Prostate gland (tissue), 2 donors: ENCODE measurements around the gene ZDHHC19. TPM values are rescaled to one million over a fixed set of nuclear protein-coding genes. Genes with fewer than 3 reads are reported as not detected.

Source experiments
- DNase-seq: peaks from one replicate; pipeline ENCODE4 v3.0.0-alpha.2; 2019; ENCODE audit warnings: low spot score
- H3K27ac ChIP-seq, 2 donors: fragments of 200-600 bp; sonication (generic); 2 replicates each; pipeline ENCODE4 v1.5.1; 2017 to 2019
- H3K27me3 ChIP-seq: fragments of 200-600 bp; sonication (generic); replicated peaks from 2 replicates; pipeline ENCODE4 v1.5.1; 2019; ENCODE audit not compliant: insufficient read depth
- H3K36me3 ChIP-seq, 2 donors: fragments of 200-600 bp; sonication (generic); 1 replicate in 1 of 2; 2 replicates in 1 of 2; pipeline versions ENCODE4 v1.5.1 to v1.8.1; 2017 to 2019
- H3K4me1 ChIP-seq: fragments of 200-600 bp; sonication (generic); replicated peaks from 2 replicates; pipeline ENCODE4 v1.5.1; 2019
- H3K4me3 ChIP-seq, 2 donors: fragments of 200-600 bp; sonication (generic); 2 replicates each; pipeline ENCODE4 v1.5.1; 2017 to 2019
- H3K9me3 ChIP-seq: fragments of 200-600 bp; sonication (generic); 2 replicates; pipeline ENCODE4 v1.5.1; 2017
- POLR2A ChIP-seq: fragments of 450-650 bp; IDR thresholded peaks from one replicate; pipeline ENCODE4 v1.6.1; 2016; ENCODE audit warnings: antibody characterized with exemption, mild to moderate bottlenecking
- POLR2AphosphoS5 ChIP-seq: sonication (generic); formaldehyde crosslinking; IDR thresholded peaks from one replicate; pipeline ENCODE4 v1.6.1; 2017; ENCODE audit warnings: antibody characterized with exemption
- WGBS: methylation state at CpG from one replicate; pipeline ENCODE4 v1.1.5; 2018; 5-methylcytosine and 5-hydroxymethylcytosine counted together
- intact Hi-C: fragments of 100-400 bp; cut with DNase I; formaldehyde crosslinking; loops from one replicate; pipeline ENCODE4 v1.14.2; 2022
- total RNA-seq, 2 donors: library from RNA; depleted of rRNA; stranded (reverse); fragments of >200 nt; gene quantifications; one replicate each; pipeline ENCODE4 v1.1.0, GENCODE V29; 2016
- TF ChIP-seq, protein P1 (sequence below), 4 experiments: fragments of 200-600 bp in 2 of 4; fragments of 450-650 bp in 2 of 4; sonication (generic) in 2 of 4; IDR thresholded peaks; 1 replicate in 3 of 4; 2 replicates in 1 of 4; pipeline ENCODE4 v1.5.1; 2016 to 2019; ENCODE audit warnings: antibody characterized with exemption in 4 of 4, mild to moderate bottlenecking in 2 of 4, moderate library complexity in 2 of 4

The ZDHHC19 gene
- total RNA-seq, 2 donors from 2014 or later: 3.9 TPM; not detected in 1

DNA sequence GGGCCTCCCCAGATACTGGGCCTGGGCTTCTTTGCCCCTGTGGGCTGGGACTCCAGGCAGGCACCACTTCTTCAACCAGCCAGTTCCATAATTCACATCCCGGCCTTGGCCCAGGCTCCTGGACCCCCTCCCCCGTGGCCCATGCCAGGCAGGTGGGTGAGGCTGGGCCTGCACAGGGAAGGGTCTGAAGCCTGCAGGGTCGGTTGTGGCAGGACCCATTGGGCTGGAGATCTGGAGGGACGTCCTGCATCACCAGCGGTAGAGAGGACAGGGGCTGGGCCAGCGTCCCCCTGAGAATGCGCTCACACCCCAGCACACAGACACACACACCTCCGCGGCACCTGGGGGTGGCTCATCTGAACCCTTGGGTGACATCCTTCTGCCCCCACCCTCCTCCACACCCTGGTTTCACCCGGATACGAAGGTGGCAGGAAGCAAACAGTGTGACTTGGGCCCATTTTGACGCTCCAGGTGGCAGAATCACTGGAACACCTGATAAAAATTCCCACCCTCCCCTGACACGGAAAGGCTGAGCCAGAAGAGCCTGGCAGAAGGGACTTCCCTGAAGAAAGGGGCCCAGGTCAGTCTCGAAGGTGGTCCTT, 15.4 kb downstream of the ZDHHC19 start:
- H3K27ac ChIP-seq: no peak overlapping the region
- no peaks in the 10 kb centered on the region for H3K27me3 ChIP-seq
- no peak overlapping the region for H3K4me3 ChIP-seq
- WGBS: 88% methylated on average over 13 of the region's 14 CpGs
- no peaks in the 10 kb centered on the region for H3K4me1 ChIP-seq
- no peak for TF ChIP-seq POLR2A
- no peak for TF ChIP-seq POLR2AphosphoS5
- TF ChIP-seq, protein P1, sequence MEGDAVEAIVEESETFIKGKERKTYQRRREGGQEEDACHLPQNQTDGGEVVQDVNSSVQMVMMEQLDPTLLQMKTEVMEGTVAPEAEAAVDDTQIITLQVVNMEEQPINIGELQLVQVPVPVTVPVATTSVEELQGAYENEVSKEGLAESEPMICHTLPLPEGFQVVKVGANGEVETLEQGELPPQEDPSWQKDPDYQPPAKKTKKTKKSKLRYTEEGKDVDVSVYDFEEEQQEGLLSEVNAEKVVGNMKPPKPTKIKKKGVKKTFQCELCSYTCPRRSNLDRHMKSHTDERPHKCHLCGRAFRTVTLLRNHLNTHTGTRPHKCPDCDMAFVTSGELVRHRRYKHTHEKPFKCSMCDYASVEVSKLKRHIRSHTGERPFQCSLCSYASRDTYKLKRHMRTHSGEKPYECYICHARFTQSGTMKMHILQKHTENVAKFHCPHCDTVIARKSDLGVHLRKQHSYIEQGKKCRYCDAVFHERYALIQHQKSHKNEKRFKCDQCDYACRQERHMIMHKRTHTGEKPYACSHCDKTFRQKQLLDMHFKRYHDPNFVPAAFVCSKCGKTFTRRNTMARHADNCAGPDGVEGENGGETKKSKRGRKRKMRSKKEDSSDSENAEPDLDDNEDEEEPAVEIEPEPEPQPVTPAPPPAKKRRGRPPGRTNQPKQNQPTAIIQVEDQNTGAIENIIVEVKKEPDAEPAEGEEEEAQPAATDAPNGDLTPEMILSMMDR (IDR thresholded peaks at IDR 0.05): no peak
- intact Hi-C loops: loop anchor here (1.0 kb wide), 1 partner anchor 122 kb away; no protein-coding TSS in a partner anchor
- no peak for DNase-seq
- H3K9me3 ChIP-seq: no peaks in the 10 kb centered on the region
- no peaks in the 10 kb centered on the region for H3K36me3 ChIP-seq

- DNase-seq: no peak
- no peaks in the 10 kb centered on the region for H3K9me3 ChIP-seq
- H3K4me1 ChIP-seq: no peaks in the 10 kb centered on the region
- H3K4me3 ChIP-seq: no peak overlapping the region
- no peaks in the 10 kb centered on the region for H3K27me3 ChIP-seq
- TF ChIP-seq POLR2A (no peak), POLR2AphosphoS5 (no peak)
- TF ChIP-seq, protein P1 (IDR thresholded peaks at IDR 0.05): no peak
- 92% methylated on average over 3 of the region's 5 CpGs for WGBS
- intact Hi-C loops: no loop called here
- no peak overlapping the region for H3K27ac ChIP-seq
- no peaks in the 10 kb centered on the region for H3K36me3 ChIP-seq
Observed at GRCh38 chr3:196194542-196194915, 16.7 kb downstream of the ZDHHC19 start.

DNA sequence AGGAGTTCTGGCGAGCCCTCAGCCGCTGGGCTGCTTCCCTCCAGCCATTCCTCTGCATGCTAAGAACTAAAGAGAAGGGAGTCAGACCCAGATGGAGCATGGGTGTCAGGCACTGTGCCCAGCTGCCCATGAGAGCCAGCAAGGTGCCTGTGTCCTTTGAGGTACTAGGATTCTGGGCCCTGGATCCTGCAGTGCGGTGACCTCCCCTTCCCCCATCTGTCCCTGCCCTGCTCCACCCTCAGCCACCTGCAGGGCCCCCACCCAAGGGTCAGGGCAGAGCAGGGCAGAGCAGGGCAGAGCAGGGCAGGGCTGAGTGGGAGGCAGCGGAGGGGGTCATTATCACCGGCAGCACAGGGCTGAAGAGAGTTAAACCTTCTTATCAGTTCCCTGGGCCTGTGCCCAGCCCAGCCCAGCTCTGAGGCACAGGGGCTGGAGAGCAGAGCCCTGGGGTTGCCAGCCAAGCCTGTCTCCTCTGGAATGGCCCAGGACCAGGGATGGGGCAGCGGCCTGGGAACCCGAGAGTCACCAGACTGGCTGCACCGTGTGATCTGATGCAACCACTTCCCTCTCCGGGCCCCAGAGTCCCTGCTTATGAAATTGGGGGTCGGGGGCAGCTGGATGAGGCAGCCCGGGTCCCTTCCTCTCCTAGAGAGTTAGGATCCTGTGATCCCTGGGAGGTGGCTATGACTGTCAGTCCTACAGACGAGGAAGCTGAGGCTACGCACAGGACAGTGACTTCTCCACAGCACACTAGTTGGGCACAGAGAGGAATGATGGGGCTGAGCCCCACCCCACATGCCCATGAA, 17.3 kb downstream of the ZDHHC19 start:
- H3K9me3 ChIP-seq: no peaks in the 10 kb centered on the region
- H3K36me3 ChIP-seq: no peaks in the 10 kb centered on the region
- intact Hi-C loops: no loop called here
- no peak for TF ChIP-seq POLR2AphosphoS5
- TF ChIP-seq, protein P1 (IDR thresholded peaks at IDR 0.05): no peak
- no peak for TF ChIP-seq POLR2A
- H3K27me3 ChIP-seq: no peaks in the 10 kb centered on the region
- WGBS: 82% methylated on average over 13 of the region's 13 CpGs
- no peaks in the 10 kb centered on the region for H3K4me1 ChIP-seq
- DNase-seq: no peak
- no peak overlapping the region for H3K27ac ChIP-seq
- H3K4me3 ChIP-seq: no peak overlapping the region

- Histone ChIP-seq H3K4me1 (no peaks in the 10 kb centered on the region), H3K4me3 (no peak overlapping the region), H3K9me3 (no peaks in the 10 kb centered on the region), H3K27ac (no peak overlapping the region), H3K27me3 (no peaks in the 10 kb centered on the region), H3K36me3 (no peaks in the 10 kb centered on the region)
- no peak for DNase-seq
- 78% methylated on average over 15 of the region's 15 CpGs for WGBS
- intact Hi-C loops: no loop called here
- no peak for TF ChIP-seq POLR2A
- TF ChIP-seq POLR2AphosphoS5: no peak
- TF ChIP-seq, protein P1 (IDR thresholded peaks at IDR 0.05): no peak
Observed at GRCh38 chr3:196193133-196193735, 18.0 kb downstream of the ZDHHC19 start.
